T47D (cell line): ENCODE measurements around the gene DCTN3.
"Not testable (repeated sequence)": the region's sequence is repeated elsewhere in the genome, so short reads cannot be mapped to it uniquely, and the experiment has no call there.

Source experiments
- DNase-seq, 2 experiments: peaks; one replicate each; pipeline versions ENCODE4 v3.0.0 to v3.0.0-alpha.2; 2011 to 2012; ENCODE audit warnings: low read depth in 1 of 2, low spot score in 1 of 2
- JUND ChIP-seq: IDR thresholded peaks from 2 replicates; pipeline ENCODE4 v1.6.1; 2012; ENCODE audit warnings: low read depth
- in situ Hi-C: cut with HindIII; loops from 2 replicates; pipeline ENCODE4 v1.10.0; 2016; ENCODE audit warnings: low sequenced_read_pairs, low pct_unique_long_range_greater_than_20kb

The DCTN3 gene

DNA sequence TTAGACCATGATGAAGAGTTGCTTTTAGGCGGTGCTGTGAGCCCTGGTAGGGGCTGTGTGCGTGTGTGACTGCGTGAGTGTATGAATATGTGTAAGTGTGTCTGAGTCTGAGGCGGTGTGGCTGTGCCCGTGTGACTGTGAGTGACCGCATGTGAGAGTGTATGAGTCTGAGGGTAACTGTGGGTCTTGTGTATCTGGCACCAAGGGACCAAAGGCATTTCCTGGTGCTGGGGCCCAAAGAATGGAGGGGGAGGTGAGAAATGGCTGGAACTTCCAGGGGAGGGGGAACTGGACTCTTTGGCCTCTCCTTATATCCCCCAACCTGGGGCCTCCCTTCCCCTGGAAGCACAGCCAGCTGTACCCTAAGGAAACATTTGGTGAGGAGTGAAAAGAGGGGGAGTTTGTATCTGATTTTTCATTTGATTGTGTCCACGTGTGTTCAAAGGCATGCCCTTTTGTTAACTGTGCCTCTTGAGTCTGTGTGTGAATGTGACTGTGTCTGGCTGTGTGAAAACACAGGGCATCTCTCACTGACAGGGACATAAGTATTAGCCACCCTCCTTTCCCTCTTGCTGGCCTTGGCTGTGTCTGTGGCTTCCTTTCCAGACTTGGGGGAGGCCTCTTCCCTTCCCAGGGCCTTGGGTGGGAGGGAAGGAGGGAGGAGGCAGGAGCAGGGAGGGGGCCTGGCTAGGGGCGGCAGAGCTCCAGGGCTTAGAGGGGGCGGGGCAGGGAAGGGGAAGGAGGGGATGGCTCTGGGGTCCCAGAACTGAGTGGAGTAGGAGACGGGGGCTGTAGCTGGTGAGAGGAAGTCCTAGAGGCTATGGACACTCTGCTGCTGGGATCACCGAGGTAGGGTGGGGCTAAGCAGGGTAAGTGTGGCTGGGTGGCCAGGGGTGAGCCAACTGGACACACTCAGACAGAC is 33.1 kb upstream of the DCTN3 start:
- in situ Hi-C loops, result no loop called here
- DNase-seq, result no peak
- no peak for TF ChIP-seq JUND

DNA sequence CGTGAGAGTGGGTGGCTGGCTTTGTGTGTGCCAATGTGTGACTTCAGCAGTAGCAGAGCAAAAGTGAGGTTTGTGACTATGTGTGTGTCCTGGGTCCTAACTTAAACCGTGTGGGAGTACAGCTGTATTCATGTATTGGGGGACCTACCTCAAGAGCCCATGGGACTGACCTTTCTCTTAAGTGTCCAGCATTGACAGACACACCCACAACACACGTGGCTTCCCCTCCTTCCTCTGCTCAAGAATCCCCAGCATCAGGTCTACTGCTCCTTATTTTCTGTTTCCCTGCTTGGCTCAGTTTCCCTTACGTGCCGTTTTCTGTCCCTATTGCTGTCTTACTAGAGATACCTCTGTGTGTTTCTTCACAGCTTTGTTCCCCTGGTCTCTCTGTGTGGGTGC is 32.3 kb upstream of the DCTN3 start:
- no peak for DNase-seq
- no peak for TF ChIP-seq JUND
- in situ Hi-C loops, result no loop called here

DNA sequence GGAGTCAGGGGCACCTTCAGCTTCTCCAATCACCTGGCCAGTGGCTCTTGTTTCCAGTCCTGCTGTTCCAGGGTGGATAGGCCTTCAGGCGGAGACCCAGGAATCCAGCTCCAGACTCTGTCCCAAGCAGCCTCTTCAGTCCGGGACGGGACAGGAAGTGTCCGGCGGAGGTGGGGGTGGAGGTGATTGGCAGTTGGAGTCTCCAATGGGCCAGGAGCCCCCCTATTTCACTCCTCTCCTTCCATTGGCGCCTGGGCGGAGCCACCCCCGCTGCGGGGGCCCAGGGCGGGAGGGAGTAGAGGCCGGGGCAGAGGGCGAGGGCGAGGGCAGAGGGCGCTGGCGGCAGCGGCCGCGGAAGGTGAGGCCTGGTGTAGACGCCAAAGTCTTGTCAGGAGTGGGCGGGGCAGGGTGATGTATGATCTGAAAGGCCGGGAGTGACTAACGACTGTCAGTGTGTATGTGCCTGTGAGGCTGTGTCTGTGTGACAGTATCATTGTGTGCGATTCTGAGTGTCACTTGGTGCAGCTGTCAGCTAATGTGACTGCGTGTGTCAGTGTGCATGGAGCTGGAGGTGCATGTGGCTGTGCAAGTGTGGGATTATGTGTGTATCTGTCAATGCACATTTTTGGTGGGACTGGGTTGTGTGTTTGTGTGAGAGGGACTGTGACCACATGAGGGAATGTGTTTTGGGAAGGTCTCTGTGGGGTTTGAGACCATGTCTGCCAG is 31.7 kb upstream of the DCTN3 start, which contains the start of gene IL11RA:
Gene IL11RA (plus strand): TSS at position 310 of the 726 bp plus-strand sequence. CDS start 3,033 bp downstream, outside the sequence.
- in situ Hi-C loops, result no loop called here
- peak; percentile 83 to 92 for DNase-seq
- no peak for TF ChIP-seq JUND

DNA sequence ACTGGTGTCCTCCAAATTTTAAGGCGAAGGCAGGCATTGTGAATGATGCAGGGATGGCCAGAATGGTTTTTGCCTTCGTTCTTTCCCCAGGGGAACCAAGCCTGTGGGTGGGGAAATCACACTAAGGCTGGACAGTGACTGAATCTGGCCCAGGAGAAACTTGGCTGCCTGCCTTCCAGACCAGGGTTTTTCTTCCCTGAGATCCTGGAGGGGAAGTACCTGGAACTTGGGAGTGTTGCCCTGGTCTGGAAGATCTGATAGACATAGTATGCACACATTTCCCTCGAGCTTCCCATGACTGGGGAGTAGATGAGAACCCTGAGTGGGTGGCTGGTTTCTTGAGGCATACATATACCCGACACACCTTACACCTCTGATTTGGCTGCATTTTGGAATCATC is 31.0 kb upstream of the DCTN3 start:
- in situ Hi-C loops, result no loop called here
- no peak for DNase-seq
- TF ChIP-seq JUND, result no peak

DNA sequence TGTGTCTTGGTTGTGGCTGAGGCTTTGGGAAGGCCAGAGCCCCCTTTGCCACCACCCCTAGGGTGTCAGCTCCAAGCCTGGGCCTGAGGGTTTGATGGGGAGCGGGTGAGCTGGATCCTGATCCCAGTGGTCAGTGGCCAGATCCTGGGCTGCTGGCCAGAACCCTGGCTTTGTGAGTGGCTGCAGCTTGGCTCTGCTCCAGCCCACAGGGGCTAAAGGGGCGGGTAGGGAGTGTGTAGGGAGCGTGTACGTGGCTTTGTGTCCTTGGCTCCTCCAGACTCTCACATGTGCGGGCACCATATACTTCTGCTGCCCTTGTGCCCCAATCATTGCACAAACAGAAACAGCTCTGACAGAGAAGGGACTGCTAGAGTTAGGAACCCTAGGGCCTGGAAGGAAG is 30.5 kb upstream of the DCTN3 start:
- in situ Hi-C loops, result no loop called here
- no peak for TF ChIP-seq JUND
- DNase-seq, result no peak

DNA sequence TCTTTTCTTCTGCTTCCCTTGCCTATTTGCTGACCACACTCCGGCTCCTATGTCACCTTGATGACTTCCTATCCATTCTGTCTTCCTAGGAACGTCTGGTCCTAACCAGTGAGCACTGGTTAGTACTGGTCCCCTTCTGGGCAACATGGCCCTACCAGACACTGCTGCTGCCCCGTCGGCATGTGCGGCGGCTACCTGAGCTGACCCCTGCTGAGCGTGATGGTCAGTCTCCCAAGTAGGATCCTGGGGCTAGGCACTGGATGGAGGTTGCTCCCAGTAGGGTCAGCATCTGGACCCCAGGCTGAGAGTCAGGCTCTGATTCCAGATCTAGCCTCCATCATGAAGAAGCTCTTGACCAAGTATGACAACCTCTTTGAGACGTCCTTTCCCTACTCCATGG is 28.4 kb upstream of the DCTN3 start:
- in situ Hi-C loops, result no loop called here
- no peak for DNase-seq
- TF ChIP-seq JUND, result no peak

DNA sequence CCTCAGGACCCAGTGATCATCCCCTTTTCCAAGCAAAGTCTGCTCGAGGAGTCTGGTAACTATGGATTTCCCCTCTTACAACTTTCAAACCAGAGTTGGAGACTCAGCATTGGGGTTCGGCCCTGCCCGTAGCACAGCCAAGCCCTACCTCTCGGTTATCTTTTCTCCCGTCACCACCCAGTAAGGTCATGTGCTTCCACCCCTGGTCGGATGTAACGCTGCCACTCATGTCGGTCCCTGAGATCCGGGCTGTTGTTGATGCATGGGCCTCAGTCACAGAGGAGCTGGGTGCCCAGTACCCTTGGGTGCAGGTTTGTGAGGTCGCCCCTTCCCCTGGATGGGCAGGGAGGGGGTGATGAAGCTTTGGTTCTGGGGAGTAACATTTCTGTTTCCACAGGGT is 27.4 kb upstream of the DCTN3 start:
- TF ChIP-seq JUND, result no peak
- in situ Hi-C loops, result no loop called here
- no peak for DNase-seq

DNA sequence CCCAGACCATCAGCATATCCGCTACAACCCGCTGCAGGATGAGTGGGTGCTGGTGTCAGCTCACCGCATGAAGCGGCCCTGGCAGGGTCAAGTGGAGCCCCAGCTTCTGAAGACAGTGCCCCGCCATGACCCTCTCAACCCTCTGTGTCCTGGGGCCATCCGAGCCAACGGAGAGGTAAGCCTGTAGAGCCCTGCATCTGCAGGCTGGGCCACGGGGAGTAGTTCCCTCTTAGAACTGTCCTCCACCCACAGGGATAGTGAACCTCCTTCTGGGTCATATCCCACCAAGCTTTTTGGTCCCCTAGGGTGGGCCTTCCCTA is 26.7 kb upstream of the DCTN3 start:
- DNase-seq, result no peak
- TF ChIP-seq JUND, result no peak
- in situ Hi-C loops, result no loop called here

DNA sequence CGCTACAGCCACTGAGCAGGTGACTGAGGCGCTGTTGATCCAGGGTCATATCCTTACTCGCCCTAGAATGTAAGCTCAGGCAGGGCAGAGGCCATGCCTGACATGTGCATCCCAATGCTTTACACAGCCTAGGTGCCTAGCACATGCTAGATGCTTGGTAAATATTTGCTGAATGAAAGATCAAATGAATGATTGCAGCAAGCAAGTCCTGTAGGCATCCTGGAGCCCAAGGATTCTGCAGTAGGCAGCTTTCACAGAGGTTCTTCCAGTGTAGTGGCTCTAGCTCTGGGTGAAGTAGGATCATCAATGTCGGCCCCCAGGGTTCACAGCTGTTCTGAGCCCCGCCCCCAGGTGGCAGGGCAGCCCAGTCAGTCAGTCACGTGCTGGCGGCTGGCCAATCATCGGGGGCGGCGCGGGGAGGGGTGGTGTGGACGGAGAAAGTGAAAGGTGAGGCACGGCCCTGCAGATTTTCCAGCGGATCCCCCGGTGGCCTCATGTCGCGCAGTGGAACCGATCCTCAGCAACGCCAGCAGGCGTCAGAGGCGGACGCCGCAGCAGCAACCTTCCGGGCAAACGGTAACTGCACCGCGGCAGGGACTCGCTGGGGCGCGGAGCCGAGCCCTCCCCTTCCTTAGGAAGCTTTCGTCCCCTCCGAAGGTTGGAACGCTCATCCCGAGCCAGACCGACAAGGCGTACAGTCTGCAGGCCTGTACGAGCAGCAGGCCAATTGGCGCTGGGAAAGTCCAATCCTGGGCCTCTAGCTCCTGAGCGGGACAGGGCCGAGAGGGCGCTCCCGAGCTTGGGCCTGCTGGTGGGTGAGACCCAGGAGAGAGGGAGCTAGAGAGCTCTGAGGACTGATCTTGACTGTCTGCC is 26.2 kb upstream of the DCTN3 start, which contains the start of gene GALT:
Gene GALT (plus strand): TSS at position 465 of the 873 bp plus-strand sequence. CDS start 30 bp downstream, at position 495.
- in situ Hi-C loops, result no loop called here
- DNase-seq, result peak; percentile 75 to 87
- TF ChIP-seq JUND, result no peak

DNA sequence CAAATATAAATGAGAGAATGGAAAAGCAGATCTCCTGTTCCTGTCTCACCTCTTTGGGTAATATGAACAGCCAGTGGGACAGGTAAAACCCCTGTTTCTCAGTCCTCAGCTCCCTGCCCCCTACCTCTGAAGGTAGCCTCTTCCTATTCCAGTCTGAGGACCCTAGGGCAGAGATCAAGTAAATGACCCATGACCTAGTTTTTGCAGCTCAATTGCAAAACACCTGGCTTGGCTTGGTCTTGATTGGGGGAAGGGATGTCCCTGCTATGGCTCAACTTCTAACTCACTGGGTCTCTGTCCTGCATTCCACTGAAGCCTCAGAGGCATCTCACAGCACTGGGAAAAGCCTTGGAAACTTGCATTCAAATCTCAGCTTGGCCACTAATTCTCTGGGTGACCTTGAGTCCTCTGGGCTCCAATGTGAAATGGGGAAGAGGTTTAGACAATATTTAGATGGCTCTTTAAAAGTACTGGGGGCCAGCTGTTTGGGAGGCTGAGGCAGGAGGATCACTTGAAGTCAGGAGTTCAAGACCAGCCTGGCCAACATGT is 24.5 kb upstream of the DCTN3 start:
- no peak for DNase-seq
- in situ Hi-C loops, result no loop called here
- TF ChIP-seq JUND, result no peak

DNA sequence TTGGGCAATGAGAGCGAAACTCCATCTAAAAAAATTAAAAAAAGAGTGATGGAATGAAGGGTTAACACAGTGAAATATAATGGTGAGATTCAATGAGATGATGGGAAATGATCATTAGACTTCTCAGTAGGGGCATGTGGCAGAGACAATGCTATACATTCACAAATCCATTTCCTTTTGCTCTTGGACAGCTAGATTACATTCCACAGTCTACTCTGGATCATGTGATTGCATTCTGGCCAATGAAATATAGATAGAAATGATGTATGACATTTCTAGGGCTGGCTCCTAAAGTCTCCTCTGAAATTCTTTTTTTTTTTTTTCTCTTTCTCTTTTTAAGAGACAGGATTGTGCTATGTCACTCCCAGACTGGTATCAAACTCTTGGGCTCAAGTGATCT is 22.4 kb upstream of the DCTN3 start:
- in situ Hi-C loops, result no loop called here
- DNase-seq, result no peak

DNA sequence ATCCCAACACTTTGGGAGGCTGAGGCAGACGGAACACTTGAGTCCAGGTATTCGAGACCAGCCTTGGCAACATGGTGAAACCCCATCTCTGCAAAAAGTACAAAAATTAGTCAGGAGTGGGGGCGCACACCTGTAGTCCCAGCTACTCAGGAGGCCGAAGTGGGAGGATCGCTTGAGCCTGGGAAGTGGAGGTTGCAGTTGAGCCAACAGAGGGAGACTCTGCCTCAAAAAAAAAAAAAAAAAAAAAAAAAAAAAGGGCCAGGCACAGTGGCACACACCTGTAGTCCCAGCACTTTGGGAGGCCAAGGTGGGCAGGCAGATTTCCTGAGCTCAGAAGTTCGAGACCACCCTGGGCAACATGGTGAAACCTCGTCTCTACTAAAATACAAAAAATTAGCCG is 19.0 kb upstream of the DCTN3 start:
- DNase-seq, in situ Hi-C loops: not testable (repeated sequence)

More for the DNA sequence above, 22.4 kb upstream of the DCTN3 start:
- TF ChIP-seq JUND, result no peak
